Adipocyte (in vitro differentiated cells): Measurements from ENCODE around the gene TXN2.

Experiments used
- DNase-seq: peaks from one replicate; pipeline ENCODE4 v3.0.0-alpha.2; 2015; ENCODE audit warnings: low read depth
- H3K27me3 ChIP-seq: replicated peaks from 2 replicates; pipeline ENCODE4 v1.7.0; 2013; ENCODE audit warnings: mild to moderate bottlenecking, low read length, moderate library complexity; ENCODE audit not compliant: control insufficient read depth, insufficient read depth
- H3K36me3 ChIP-seq: 2 replicates; pipeline ENCODE4 v1.7.0; 2013; ENCODE audit warnings: low read length, mild to moderate bottlenecking, moderate library complexity; ENCODE audit not compliant: control insufficient read depth, insufficient read depth, severe bottlenecking
- H3K4me1 ChIP-seq: 2 replicates; pipeline ENCODE4 v1.7.0; 2013; ENCODE audit warnings: mild to moderate bottlenecking, low read length, moderate library complexity; ENCODE audit not compliant: control insufficient read depth, insufficient read depth
- H3K4me3 ChIP-seq: 2 replicates; pipeline ENCODE4 v1.7.0; 2013; ENCODE audit warnings: mild to moderate bottlenecking, low read length, moderate library complexity
- H3K9ac ChIP-seq: 2 replicates; pipeline ENCODE4 v1.7.0; 2013; ENCODE audit warnings: mild to moderate bottlenecking, low read length, moderate library complexity
- H3K9me3 ChIP-seq: 2 replicates; pipeline ENCODE4 v1.7.0; 2013; ENCODE audit warnings: mild to moderate bottlenecking, low read length, moderate library complexity; ENCODE audit not compliant: control insufficient read depth

Gene TXN2

DNA sequence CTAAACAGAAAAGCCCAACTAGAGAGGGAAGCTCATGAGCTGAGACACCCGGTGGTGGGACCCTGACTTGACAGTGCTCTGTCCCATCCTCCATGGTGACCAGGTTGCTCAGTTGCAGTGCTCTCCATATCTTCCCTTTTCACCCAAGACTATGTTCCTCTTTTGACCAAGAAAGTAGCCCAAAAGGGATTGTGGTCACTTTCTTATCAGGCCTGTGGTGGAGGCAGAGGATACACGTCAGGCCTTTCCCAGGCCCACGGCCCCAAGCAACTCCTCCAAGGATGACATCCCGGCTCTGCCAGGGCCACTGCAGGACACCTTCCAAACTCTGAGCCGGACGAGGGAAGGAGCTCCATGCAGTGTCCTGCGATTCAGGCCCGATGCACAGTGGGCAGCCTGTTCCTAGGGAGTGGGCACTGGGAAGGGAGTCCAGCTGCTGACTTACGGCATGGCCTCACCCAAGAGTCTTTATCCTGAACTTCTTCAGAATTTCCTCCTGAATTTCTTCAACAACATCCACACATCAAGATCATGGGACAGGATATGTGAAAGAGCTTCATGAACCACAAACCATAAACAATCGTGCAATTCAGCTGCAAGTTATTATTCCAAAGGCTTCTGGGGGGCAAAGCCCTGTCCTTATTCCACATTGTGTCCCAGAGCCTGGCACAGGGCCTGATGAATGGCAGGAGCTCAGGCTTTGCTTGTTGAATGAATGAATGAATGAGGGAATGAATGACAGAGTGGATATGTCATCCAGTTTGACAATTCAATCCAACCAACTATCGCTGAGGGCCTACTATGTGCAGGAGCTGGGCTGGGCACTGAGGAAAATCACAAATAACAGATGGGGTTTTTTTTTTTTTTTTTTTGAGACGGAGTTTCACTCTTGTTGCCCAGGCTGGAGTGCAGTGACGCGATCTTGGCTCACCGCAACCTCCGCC, 57.7 kb downstream of the TXN2 start:
- no peak overlapping the region for H3K4me3 ChIP-seq
- H3K9ac ChIP-seq = no peak overlapping the region
- H3K4me1 ChIP-seq = peaks cover 27% of the 10 kb centered on the region
- no peaks in the 10 kb centered on the region for H3K9me3 ChIP-seq
- no peaks in the 10 kb centered on the region for H3K27me3 ChIP-seq
- H3K36me3 ChIP-seq = no peaks in the 10 kb centered on the region
- DNase-seq = no peak

GRCh38 chr22:36422287-36423014, 59.0 kb downstream of the TXN2 start:
- Histone ChIP-seq H3K4me3 (no peak overlapping the region), H3K9me3 (no peaks in the 10 kb centered on the region), H3K4me1 (peaks cover 29% of the 10 kb centered on the region), H3K9ac (no peak overlapping the region), H3K27me3 (no peaks in the 10 kb centered on the region), H3K36me3 (no peaks in the 10 kb centered on the region)
- no peak for DNase-seq

- no peaks in the 10 kb centered on the region for H3K9me3 ChIP-seq
- DNase-seq = no peak
- H3K36me3 ChIP-seq = no peaks in the 10 kb centered on the region
- peak overlapping the region; percentile 85 for H3K9ac ChIP-seq
- H3K4me3 ChIP-seq = peak overlapping the region; percentile 78
- peaks cover 21% of the 10 kb centered on the region for H3K4me1 ChIP-seq
- no peaks in the 10 kb centered on the region for H3K27me3 ChIP-seq
Measured at GRCh38 chr22:36419912-36420882, 61.2 kb downstream of the TXN2 start.

DNA sequence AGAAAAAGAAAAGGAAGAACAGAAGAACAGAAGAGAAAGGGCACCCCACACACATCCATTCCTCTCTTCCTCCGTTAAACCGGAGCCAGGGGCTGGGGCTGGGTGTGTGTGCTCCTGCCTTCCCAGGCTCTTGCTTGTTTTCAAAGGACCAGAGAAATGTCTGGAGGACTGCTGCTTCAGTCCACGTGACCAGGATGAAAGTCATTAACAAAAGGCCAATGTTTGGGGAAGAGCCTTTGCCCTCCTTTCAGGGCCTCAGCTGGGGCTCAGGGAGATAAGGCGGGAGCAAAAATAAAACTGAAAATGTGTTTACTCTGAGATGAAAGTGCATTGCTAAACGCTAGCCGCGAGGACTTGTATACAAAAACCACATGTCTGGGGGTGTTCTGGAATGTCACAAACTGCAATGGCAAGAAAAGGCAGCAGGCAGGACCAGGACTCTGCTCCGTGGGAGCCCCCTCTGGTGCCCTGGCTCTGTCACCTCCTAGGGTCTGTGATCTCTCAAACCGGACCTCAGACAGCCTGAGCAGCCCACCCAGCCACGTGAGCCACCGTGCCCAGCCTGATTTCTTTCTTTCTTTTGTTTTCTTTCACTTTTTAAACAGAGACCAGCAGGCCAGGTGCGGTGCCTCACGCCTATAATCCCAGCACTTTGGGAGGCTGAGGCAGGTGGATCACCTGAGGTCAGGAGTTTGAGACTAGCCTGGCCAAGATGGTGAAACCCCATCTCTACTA, 62.1 kb downstream of the TXN2 start:
- Histone ChIP-seq H3K9ac (peak overlapping the region; percentile 85), H3K27me3 (no peaks in the 10 kb centered on the region), H3K4me3 (peak overlapping the region; percentile 78), H3K36me3 (no peaks in the 10 kb centered on the region), H3K9me3 (no peaks in the 10 kb centered on the region), H3K4me1 (peaks cover 21% of the 10 kb centered on the region)
- DNase-seq = peak; percentile 83

DNA sequence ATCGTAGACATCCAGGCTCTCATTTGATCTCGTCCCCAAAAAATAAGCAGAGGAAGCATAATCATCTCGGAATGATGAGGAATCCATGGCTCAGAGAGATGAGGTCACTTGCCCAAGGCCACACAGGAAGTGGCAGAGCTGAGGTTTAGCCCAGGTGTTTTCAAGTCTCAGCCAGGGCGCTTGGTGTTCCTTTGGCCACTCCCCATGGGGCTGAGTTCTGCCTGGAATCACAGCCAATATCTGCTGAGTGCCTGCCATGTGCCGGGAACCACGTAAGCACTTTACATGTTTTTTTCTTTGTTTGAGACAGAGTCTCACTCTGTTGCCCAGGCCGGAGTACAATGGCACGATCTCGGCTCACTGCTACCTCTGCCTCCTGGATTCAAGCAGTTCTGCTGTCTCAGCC, 64.2 kb downstream of the TXN2 start:
- peaks cover 21% of the 10 kb centered on the region for H3K4me1 ChIP-seq
- DNase-seq = no peak

More for the DNA sequence above, 64.2 kb downstream of the TXN2 start:
- H3K36me3 ChIP-seq = no peaks in the 10 kb centered on the region
- H3K4me3 ChIP-seq = no peak overlapping the region
- no peak overlapping the region for H3K9ac ChIP-seq
- H3K9me3 ChIP-seq = no peaks in the 10 kb centered on the region
- H3K27me3 ChIP-seq = no peaks in the 10 kb centered on the region
